HEK293 (cell line): ENCODE results near the gene TIAM1.

Experiments used
- CTCF ChIA-PET: fragments of 350-600 bp; formaldehyde crosslinking; extraction: SDS; loops from one replicate; lab custom pipeline; 2021; ENCODE audit warnings: antibody characterized with exemption; lab: Yijun Ruan, JAX
- POLR2A ChIA-PET: fragments of 300-600 bp; formaldehyde crosslinking; extraction: SDS; loops from one replicate; lab custom pipeline; 2020; ENCODE audit warnings: antibody characterized with exemption, inconsistent platforms; lab: Yijun Ruan, JAX
- H3K27ac ChIP-seq: fragments of 200-500 bp; sonication (Bioruptor generic); 2 replicates; pipeline ENCODE4 v1.5.1; 2014; ENCODE audit warnings: low read depth, low read length, control low read depth, inconsistent platforms; ENCODE audit errors: extremely low read depth
- H3K36me3 ChIP-seq, 2 experiments: fragments of 200-500 bp in 1 of 2; sonication (Bioruptor generic) in 1 of 2; 1 replicate in 1 of 2; 2 replicates in 1 of 2; pipeline ENCODE4 v1.5.1; 2014 to 2017; ENCODE audit warnings: inconsistent platforms in 2 of 2, low read length in 2 of 2; ENCODE audit not compliant: control insufficient read depth in 2 of 2, insufficient read depth in 1 of 2
- H3K4me1 ChIP-seq: fragments of 200-500 bp; sonication (Bioruptor generic); 2 replicates; pipeline ENCODE4 v1.5.1; 2014; ENCODE audit warnings: mild to moderate bottlenecking, low read length, inconsistent platforms; ENCODE audit not compliant: control insufficient read depth, insufficient read depth
- H3K4me3 ChIP-seq: 2 replicates; pipeline ENCODE4 v1.5.1; 2011; ENCODE audit warnings: low read depth, mild to moderate bottlenecking, control low read depth, low read length, moderate library complexity
- H3K9me3 ChIP-seq: fragments of 200-500 bp; sonication (Bioruptor generic); 2 replicates; pipeline ENCODE4 v1.5.1; 2014; ENCODE audit warnings: low read depth, low read length, inconsistent platforms; ENCODE audit not compliant: control insufficient read depth, insufficient read depth
- GLI4 ChIP-seq: fragments of 450-650 bp; formaldehyde crosslinking; IDR thresholded peaks from 2 replicates; pipeline ENCODE4 v1.5.1; 2016; ENCODE audit warnings: missing biosample characterization, missing genetic modification characterization
- KLF10 ChIP-seq: fragments of 450-650 bp; IDR thresholded peaks from 2 replicates; pipeline ENCODE4 v1.5.1; 2018; ENCODE audit warnings: missing biosample characterization, mild to moderate bottlenecking, missing genetic modification characterization
- SALL2 ChIP-seq: fragments of 450-650 bp; formaldehyde crosslinking; IDR thresholded peaks from 2 replicates; pipeline ENCODE4 v1.5.0; 2017; ENCODE audit warnings: missing biosample characterization, mild to moderate bottlenecking, missing genetic modification characterization, borderline replicate concordance
- SCRT1 ChIP-seq: fragments of 450-650 bp; formaldehyde crosslinking; IDR thresholded peaks from 2 replicates; pipeline ENCODE4 v1.5.1; 2016; ENCODE audit warnings: missing biosample characterization, missing genetic modification characterization, borderline replicate concordance
- TCF7L2 ChIP-seq: IDR thresholded peaks from 2 replicates; pipeline ENCODE4 v1.6.1; 2011; ENCODE audit warnings: low read depth, mild to moderate bottlenecking, inconsistent platforms, low read length, moderate library complexity, borderline replicate concordance
- ZBTB17 ChIP-seq: fragments of 450-650 bp; formaldehyde crosslinking; IDR thresholded peaks from 2 replicates; pipeline ENCODE4 v1.5.1; 2016; ENCODE audit warnings: missing biosample characterization, missing genetic modification characterization
- ZBTB21 ChIP-seq: fragments of 450-650 bp; formaldehyde crosslinking; IDR thresholded peaks from 2 replicates; pipeline ENCODE4 v1.5.1; 2017; ENCODE audit warnings: missing biosample characterization, missing genetic modification characterization
- ZEB2 ChIP-seq: fragments of 450-650 bp; formaldehyde crosslinking; IDR thresholded peaks from 2 replicates; pipeline ENCODE4 v1.5.1; 2016; ENCODE audit warnings: missing biosample characterization, missing genetic modification characterization
- ZIC2 ChIP-seq: fragments of 450-650 bp; formaldehyde crosslinking; IDR thresholded peaks from 2 replicates; pipeline ENCODE4 v1.5.1; 2016; ENCODE audit warnings: missing biosample characterization, missing genetic modification characterization
- ZNF114 ChIP-seq: fragments of 450-650 bp; formaldehyde crosslinking; IDR thresholded peaks from 2 replicates; pipeline ENCODE4 v1.5.0; 2017; ENCODE audit warnings: missing biosample characterization, missing genetic modification characterization
- ZNF121 ChIP-seq: fragments of 450-650 bp; formaldehyde crosslinking; IDR thresholded peaks from 2 replicates; pipeline ENCODE4 v1.5.1; 2016; ENCODE audit warnings: missing biosample characterization, missing genetic modification characterization
- ZNF138 ChIP-seq: fragments of 450-650 bp; formaldehyde crosslinking; IDR thresholded peaks from 2 replicates; pipeline ENCODE4 v1.5.1; 2016; ENCODE audit warnings: missing biosample characterization, missing genetic modification characterization, borderline replicate concordance
- ZNF157 ChIP-seq: fragments of 450-650 bp; formaldehyde crosslinking; IDR thresholded peaks from 2 replicates; pipeline ENCODE4 v1.5.1; 2016; ENCODE audit warnings: missing biosample characterization, missing genetic modification characterization
- ZNF174 ChIP-seq: fragments of 450-650 bp; formaldehyde crosslinking; IDR thresholded peaks from 2 replicates; pipeline ENCODE4 v1.5.0; 2017; ENCODE audit warnings: missing biosample characterization, mild to moderate bottlenecking, missing genetic modification characterization
- ZNF350 ChIP-seq: fragments of 450-650 bp; formaldehyde crosslinking; IDR thresholded peaks from 2 replicates; pipeline ENCODE4 v1.5.0; 2017; ENCODE audit warnings: missing biosample characterization, mild to moderate bottlenecking, missing genetic modification characterization
- ZNF561 ChIP-seq: fragments of 450-650 bp; IDR thresholded peaks from 2 replicates; pipeline ENCODE4 v1.5.1; 2018; ENCODE audit warnings: missing biosample characterization, missing genetic modification characterization, borderline replicate concordance
- ZNF660 ChIP-seq: fragments of 450-650 bp; IDR thresholded peaks from 2 replicates; pipeline ENCODE4 v1.5.1; 2018; ENCODE audit warnings: missing biosample characterization, mild to moderate bottlenecking, missing genetic modification characterization
- TF ChIP-seq, protein P1 (sequence below): fragments of 450-650 bp; formaldehyde crosslinking; IDR thresholded peaks from 2 replicates; pipeline ENCODE4 v1.5.1; 2016; ENCODE audit warnings: missing biosample characterization, missing genetic modification characterization
- TF ChIP-seq, protein P2 (sequence below): fragments of 450-650 bp; formaldehyde crosslinking; IDR thresholded peaks from 2 replicates; pipeline ENCODE4 v1.5.1; 2016; ENCODE audit warnings: missing biosample characterization, missing genetic modification characterization

TIAM1 gene

DNA sequence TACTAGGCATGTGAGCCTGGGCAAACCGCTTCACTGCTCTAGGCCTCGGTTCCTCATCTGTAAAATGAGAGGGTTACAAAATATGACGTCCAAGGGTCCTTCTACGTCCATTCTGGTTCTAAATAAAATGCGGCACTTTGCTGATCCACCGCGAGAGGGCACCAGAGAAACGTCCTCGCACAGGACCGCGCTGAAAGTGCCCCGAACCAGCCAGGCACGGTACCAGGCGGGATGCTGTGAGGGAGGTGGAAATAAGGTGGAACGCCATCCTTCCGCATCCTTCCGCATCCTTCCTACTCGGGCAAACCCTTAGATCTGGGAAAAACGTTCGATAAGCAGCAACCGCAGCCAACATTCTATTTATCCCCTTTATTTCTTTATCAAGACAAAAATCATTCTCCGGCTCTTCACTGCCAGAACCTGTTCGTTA, 245.5 kb downstream of the TIAM1 start (continued):
- TF ChIP-seq SCRT1 (tag by site-specific recombination) (no peak), ZEB2 (tag by site-specific recombination) (0 out of 2 replicates have a peak, but pooled peaks have one; percentile 29), SALL2 (tag by site-specific recombination) (no peak), ZBTB21 (peak; percentile 84), ZNF660 (tag by site-specific recombination) (peak; percentile 58; the same call in 1 of the 2 replicates), TCF7L2 (no peak), ZNF138 (tag by site-specific recombination) (no peak), ZNF121 (tag by site-specific recombination) (peak; percentile 79), ZNF157 (no peak), ZNF561 (tag by site-specific recombination) (peak; percentile 79; the same call in 1 of the 2 replicates)
- TF ChIP-seq, protein P1, sequence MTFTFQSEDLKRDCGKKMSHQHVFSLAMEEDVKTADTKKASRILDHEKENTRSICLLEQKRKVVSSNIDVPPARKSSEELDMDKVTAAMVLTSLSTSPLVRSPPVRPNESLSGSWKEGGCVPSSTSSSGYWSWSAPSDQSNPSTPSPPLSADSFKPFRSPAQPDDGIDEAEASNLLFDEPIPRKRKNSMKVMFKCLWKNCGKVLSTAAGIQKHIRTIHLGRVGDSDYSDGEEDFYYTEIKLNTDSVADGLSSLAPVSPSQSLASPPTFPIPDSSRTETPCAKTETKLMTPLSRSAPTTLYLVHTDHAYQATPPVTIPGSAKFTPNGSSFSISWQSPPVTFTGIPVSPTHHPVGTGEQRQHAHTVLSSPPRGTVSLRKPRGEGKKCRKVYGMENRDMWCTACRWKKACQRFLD (tag by site-specific recombination), result no peak
- TF ChIP-seq, protein P2, sequence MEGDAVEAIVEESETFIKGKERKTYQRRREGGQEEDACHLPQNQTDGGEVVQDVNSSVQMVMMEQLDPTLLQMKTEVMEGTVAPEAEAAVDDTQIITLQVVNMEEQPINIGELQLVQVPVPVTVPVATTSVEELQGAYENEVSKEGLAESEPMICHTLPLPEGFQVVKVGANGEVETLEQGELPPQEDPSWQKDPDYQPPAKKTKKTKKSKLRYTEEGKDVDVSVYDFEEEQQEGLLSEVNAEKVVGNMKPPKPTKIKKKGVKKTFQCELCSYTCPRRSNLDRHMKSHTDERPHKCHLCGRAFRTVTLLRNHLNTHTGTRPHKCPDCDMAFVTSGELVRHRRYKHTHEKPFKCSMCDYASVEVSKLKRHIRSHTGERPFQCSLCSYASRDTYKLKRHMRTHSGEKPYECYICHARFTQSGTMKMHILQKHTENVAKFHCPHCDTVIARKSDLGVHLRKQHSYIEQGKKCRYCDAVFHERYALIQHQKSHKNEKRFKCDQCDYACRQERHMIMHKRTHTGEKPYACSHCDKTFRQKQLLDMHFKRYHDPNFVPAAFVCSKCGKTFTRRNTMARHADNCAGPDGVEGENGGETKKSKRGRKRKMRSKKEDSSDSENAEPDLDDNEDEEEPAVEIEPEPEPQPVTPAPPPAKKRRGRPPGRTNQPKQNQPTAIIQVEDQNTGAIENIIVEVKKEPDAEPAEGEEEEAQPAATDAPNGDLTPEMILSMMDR, result peak; percentile 71; the same call in 1 of the 2 replicates

DNA sequence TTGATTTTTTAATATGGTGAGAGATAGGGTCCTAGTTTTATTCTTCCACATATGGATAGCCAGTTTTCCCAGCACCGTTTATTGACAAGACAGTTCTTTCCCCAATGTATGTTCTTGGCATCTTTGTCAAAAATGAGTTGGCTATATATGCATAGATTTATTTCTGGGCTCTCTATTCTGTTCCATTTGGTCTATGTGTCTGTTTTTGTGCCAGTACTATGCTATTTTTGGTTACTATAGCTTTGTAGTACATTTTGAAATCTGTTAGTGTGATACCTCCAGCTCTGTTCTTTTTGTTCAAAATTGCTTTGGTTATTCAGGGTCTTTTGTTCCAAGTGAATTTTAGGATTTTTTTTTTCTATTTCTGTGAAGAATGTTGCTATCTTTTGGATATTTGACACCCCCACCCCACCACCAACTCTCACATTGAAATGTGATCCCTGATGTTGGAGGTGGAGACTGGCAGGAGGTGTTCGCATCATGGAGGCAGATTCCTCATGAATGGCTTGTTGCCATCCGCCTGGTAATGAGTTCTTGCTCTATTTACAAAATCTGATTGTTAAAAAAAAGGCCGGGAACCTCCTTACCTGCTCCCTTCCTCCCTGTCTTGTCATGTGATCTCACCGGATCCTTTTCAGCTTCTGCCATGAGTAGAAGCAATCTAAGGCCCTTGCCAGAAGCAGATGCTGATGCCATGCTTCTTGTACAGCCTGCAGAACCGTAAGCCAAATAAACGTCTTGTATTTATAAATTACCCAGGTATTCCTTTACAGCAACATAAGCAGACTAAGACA, 251.0 kb downstream of the TIAM1 start:
- no peak overlapping the region for H3K27ac ChIP-seq
- CTCF ChIA-PET, result interaction anchor here (0.5 to 1.0 kb wide), 2 partner anchors 87 to 110 kb away, joined by 4 to 5 read pairs; no protein-coding TSS in a partner anchor
- no peaks in the 10 kb centered on the region for H3K36me3 ChIP-seq
- POLR2A ChIA-PET, result no interaction called here
- TF ChIP-seq KLF10 (no peak), GLI4 (tag by site-specific recombination) (no peak), ZIC2 (no peak)
- no peaks in the 10 kb centered on the region for H3K9me3 ChIP-seq
- H3K4me3 ChIP-seq, result no peak overlapping the region
- no peaks in the 10 kb centered on the region for H3K4me1 ChIP-seq

DNA sequence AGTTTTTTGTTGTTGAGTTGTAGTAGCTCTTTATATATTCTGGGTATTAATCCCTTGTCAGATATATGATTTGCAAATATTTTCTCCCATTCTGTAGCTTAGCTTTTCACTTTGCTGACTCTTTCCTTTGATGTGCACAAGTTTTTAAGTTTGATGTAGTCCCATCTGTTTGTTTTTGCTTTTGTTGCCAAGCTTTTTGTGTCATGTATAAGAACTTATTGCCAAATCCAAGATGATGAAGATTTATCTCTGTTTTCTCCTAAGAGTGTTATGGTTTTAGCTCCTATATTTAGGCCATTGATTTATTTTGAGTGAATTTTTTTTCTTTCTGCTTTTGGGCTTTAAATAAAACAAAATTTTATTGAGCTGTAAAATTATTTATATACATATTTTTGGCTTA, 253.7 kb downstream of the TIAM1 start:
- H3K4me1 ChIP-seq, result no peaks in the 10 kb centered on the region
- TF ChIP-seq ZNF114 (tag by site-specific recombination), result no peak
- CTCF ChIA-PET, result interaction anchor here (0.5 to 1.2 kb wide), 4 partner anchors 9 to 599 kb away, joined by 3 to 4 read pairs (median 4); partner anchors contain the start of gene KRTAP19-3
- no peaks in the 10 kb centered on the region for H3K9me3 ChIP-seq
- no peak overlapping the region for H3K4me3 ChIP-seq
- no peak overlapping the region for H3K27ac ChIP-seq
- H3K36me3 ChIP-seq, result no peaks in the 10 kb centered on the region
- POLR2A ChIA-PET, result interaction anchor here (0.8 kb wide), 1 partner anchor 511 kb away, joined by 3 read pairs; no protein-coding TSS in a partner anchor

DNA sequence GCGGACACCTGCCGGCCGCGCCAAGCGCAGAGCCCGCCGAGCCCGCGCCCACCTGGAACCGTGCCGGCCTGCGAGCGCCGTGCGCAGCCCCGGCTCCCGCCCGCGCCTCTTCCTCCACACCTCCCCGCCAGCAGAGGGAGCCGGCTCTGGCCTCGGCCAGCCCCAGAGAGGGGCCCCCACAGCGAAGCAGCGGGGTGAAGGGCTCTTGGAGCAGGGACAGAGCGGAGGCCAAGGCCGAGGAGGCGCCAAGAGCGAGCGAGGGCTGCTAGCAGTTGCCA, 255.6 kb downstream of the TIAM1 start:
- Histone ChIP-seq H3K36me3 (no peaks in the 10 kb centered on the region), H3K4me1 (no peaks in the 10 kb centered on the region), H3K27ac (no peak overlapping the region), H3K9me3 (no peaks in the 10 kb centered on the region), H3K4me3 (no peak overlapping the region)
- ChIA-PET CTCF (interaction anchor here (0.6 to 0.9 kb wide), 3 partner anchors 747 to 1045 kb away, joined by 3 read pairs; no protein-coding TSS in a partner anchor), POLR2A (no interaction called here)
- no peak for TF ChIP-seq ZNF174
- no peak for TF ChIP-seq ZNF350 (tag by site-specific recombination)
- TF ChIP-seq ZBTB17 (tag by site-specific recombination), result no peak
